H1 (cell line): ENCODE data around the gene ABHD4.

ENCODE experiments used
- EZH2 ChIP-seq: fragments of 200-600 bp; sonication (generic); IDR thresholded peaks from 2 replicates; pipeline ENCODE4 v1.7.1; 2012; ENCODE audit warnings: low read depth, mild to moderate bottlenecking, moderate library complexity, low read length, inconsistent platforms; ENCODE audit not compliant: severe bottlenecking
- SP2 ChIP-seq: IDR thresholded peaks from 2 replicates; pipeline ENCODE4 v1.6.1; 2012; ENCODE audit warnings: mild to moderate bottlenecking, low read length, inconsistent platforms
- TF ChIP-seq, protein P1 (sequence below), 3 experiments: IDR thresholded peaks; 1 replicate in 2 of 3; 2 replicates in 1 of 3; pipeline versions ENCODE4 v1.5.1 to v1.6.1; 2011; ENCODE audit warnings: low read length in 3 of 3, mild to moderate bottlenecking in 3 of 3, inconsistent platforms in 2 of 3, low read depth in 1 of 3, moderate library complexity in 1 of 3; ENCODE audit not compliant: insufficient read depth in 1 of 3; ENCODE audit errors: control extremely low read depth in 1 of 3

DNA sequence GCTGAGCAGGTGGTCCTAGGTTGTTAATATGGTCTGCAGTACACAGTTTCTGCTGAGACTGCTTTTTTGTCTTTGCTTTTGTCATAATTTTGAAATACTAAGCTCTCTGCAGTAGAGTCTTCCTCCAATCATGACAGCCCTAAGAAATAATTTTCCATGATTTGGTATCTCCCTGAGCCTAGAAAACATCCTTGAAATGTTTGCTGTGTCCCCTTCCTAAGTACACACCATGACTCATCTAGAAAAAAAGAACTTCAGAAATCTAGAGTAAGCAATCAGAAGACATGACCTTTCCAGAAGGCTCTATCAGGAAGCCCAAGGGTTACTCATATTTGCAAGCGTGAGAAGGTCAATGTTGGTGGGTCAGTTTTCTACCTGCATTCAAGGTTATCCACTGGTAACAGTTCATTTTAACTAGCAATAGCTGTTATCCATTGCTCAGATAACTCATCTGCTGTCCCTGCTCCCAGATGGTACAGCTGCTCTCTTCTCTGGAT lies 25.5 kb upstream of the ABHD4 start:
- TF ChIP-seq EZH2 (no peak), SP2 (no peak)
- TF ChIP-seq, protein P1, sequence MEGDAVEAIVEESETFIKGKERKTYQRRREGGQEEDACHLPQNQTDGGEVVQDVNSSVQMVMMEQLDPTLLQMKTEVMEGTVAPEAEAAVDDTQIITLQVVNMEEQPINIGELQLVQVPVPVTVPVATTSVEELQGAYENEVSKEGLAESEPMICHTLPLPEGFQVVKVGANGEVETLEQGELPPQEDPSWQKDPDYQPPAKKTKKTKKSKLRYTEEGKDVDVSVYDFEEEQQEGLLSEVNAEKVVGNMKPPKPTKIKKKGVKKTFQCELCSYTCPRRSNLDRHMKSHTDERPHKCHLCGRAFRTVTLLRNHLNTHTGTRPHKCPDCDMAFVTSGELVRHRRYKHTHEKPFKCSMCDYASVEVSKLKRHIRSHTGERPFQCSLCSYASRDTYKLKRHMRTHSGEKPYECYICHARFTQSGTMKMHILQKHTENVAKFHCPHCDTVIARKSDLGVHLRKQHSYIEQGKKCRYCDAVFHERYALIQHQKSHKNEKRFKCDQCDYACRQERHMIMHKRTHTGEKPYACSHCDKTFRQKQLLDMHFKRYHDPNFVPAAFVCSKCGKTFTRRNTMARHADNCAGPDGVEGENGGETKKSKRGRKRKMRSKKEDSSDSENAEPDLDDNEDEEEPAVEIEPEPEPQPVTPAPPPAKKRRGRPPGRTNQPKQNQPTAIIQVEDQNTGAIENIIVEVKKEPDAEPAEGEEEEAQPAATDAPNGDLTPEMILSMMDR (IDR thresholded peaks at IDR 0.05; ENCODE audit: control extremely low read depth in 1 of 3, insufficient read depth in 1 of 3, low read depth in 1 of 3, low read length in 3 of 3): no peak
